Measurements from ENCODE around the gene HSPA4.
"Not testable (repeated sequence)": the region's sequence is repeated elsewhere in the genome, so short reads cannot be mapped to it uniquely, and the experiment has no call there.

The HSPA4 gene

DNA sequence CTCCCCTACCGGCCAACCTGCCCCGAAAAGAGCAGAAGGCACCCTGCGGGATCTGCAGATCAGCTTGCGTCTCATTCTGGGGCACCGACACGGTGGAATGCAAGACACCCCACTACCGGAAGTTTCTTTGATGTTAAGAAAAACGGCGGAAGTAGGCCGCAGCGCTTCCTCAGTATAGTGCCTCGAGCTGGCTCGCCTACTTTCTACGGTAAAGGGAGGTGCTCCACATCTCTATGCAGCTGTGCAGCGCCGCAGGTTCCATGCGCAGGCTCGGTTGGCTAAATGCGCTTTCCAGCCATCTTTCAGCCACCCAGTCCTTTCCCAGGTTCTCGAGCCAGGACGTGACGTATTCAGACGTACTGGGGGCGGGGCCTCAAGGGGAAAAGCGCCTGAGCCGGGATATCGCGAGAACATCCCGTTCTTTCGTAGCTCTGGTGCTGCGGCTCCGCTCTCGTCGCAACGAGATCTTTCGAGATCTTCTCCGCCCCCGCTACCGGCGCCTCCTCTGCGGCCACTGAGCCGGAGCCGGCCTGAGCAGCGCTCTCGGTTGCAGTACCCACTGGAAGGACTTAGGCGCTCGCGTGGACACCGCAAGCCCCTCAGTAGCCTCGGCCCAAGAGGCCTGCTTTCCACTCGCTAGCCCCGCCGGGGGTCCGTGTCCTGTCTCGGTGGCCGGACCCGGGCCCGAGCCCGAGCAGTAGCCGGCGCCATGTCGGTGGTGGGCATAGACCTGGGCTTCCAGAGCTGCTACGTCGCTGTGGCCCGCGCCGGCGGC lies at the start of gene HSPA4:
Gene HSPA4, plus strand, starts transcription at position 472 of the 775 bp plus-strand sequence. Its CDS starts 238 bp downstream, at position 710.
- Histone ChIP-seq H3K4me1 (ENCODE audit: low read length) (peaks cover 16% of the 10 kb centered on the region), H3K4me2 (ENCODE audit: low read length) (peak within 1 kb of the TSS; percentile 96), H3K27me3 (ENCODE audit: low read depth, low read length) (no peaks in the 10 kb centered on the region), H3K9ac (ENCODE audit: low read length) (peak within 1 kb of the TSS; percentile 97), H3K27ac (ENCODE audit: low read length) (peak within 1 kb of the TSS; percentile 89), H3K79me2 (ENCODE audit: low read length) (peaks cover 64% of the 10 kb centered on the region), H4K20me1 (ENCODE audit: insufficient read depth, low read length) (peaks cover 15% of the 10 kb centered on the region), H2AFZ (ENCODE audit: low read depth, low read length) (peak within 1 kb of the TSS; percentile 28; the same call in 1 of the 2 replicates), H3K36me3 (replicated peaks; ENCODE audit: low read depth, low read length) (no peaks in the 10 kb centered on the region), H3K4me3 (ENCODE audit: low read length) (peak within 1 kb of the TSS; percentile 100), H3K9me3 (ENCODE audit: insufficient read depth, low read length) (no peaks in the 10 kb centered on the region)
- TF ChIP-seq EZH2phosphoT487 (IDR thresholded peaks at IDR 0.05; ENCODE audit: low read depth) (no peak), CTCF (IDR thresholded peaks at IDR 0.05; ENCODE audit: low read depth, low read length) (no peak)

DNA sequence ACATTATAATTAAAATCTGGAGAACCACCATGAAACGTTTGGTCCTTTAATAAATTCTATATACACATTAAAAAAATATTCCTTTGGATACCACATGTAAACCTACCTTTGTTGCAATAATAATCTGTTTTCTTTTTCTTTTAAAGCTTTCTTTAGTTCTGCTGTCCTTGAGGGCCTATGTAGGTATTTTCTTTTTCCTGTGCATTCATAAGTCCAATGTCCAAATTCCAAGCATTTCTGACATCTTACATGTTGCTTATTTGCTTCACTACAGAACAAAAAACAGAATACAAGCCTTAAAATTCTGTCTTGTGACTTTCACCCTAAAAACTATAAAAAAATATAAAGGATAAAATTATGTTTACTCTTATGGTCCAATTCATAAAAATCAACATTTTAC lies 45.2 kb upstream of the HSPA4 start:
- Histone ChIP-seq H3K36me3 (replicated peaks; ENCODE audit: low read depth, low read length) (peaks cover 3% of the 10 kb centered on the region), H3K27me3 (ENCODE audit: low read depth, low read length) (no peaks in the 10 kb centered on the region), H3K9me3 (ENCODE audit: insufficient read depth, low read length) (no peaks in the 10 kb centered on the region), H3K9ac (ENCODE audit: low read length) (no peak overlapping the region), H3K4me1 (ENCODE audit: low read length) (no peaks in the 10 kb centered on the region), H4K20me1 (ENCODE audit: insufficient read depth, low read length) (no peaks in the 10 kb centered on the region), H3K4me2 (ENCODE audit: low read length) (no peak overlapping the region), H2AFZ (ENCODE audit: low read depth, low read length) (no peak overlapping the region), H3K27ac (ENCODE audit: low read length) (no peak overlapping the region), H3K79me2 (ENCODE audit: low read length) (no peaks in the 10 kb centered on the region), H3K4me3 (ENCODE audit: low read length) (no peak overlapping the region)
- TF ChIP-seq CTCF (IDR thresholded peaks at IDR 0.05; ENCODE audit: low read depth, low read length) (no peak), EZH2phosphoT487 (IDR thresholded peaks at IDR 0.05; ENCODE audit: low read depth) (no peak)

- H3K4me1 ChIP-seq (ENCODE audit: low read length); H3K36me3 ChIP-seq (replicated peaks; ENCODE audit: low read depth, low read length); H3K79me2 ChIP-seq (ENCODE audit: low read length); H3K9me3 ChIP-seq (ENCODE audit: insufficient read depth, low read length); H3K27ac ChIP-seq (ENCODE audit: low read length); H3K4me2 ChIP-seq (ENCODE audit: low read length); H4K20me1 ChIP-seq (ENCODE audit: insufficient read depth, low read length); H3K27me3 ChIP-seq (ENCODE audit: low read depth, low read length); H3K4me3 ChIP-seq (ENCODE audit: low read length); H3K9ac ChIP-seq (ENCODE audit: low read length); H2AFZ ChIP-seq (ENCODE audit: low read depth, low read length): not testable (repeated sequence)
Measured at GRCh38 chr5:133008455-133008854, 43.4 kb upstream of the HSPA4 start.

- no peak overlapping the region for H3K4me2 ChIP-seq (ENCODE audit: low read length)
- no peak overlapping the region for H2AFZ ChIP-seq (ENCODE audit: low read depth, low read length)
- H4K20me1 ChIP-seq (ENCODE audit: insufficient read depth, low read length) = no peaks in the 10 kb centered on the region
- no peak for TF ChIP-seq CTCF (IDR thresholded peaks at IDR 0.05; ENCODE audit: low read depth, low read length)
- TF ChIP-seq EZH2phosphoT487 (IDR thresholded peaks at IDR 0.05; ENCODE audit: low read depth) = no peak
- no peaks in the 10 kb centered on the region for H3K4me1 ChIP-seq (ENCODE audit: low read length)
- H3K79me2 ChIP-seq (ENCODE audit: low read length) = 0 out of 2 replicates have a peak, but pooled peaks cover 3% of the 10 kb centered on the region
- H3K9ac ChIP-seq (ENCODE audit: low read length) = no peak overlapping the region
- no peak overlapping the region for H3K4me3 ChIP-seq (ENCODE audit: low read length)
- no peaks in the 10 kb centered on the region for H3K36me3 ChIP-seq (replicated peaks; ENCODE audit: low read depth, low read length)
- no peaks in the 10 kb centered on the region for H3K9me3 ChIP-seq (ENCODE audit: insufficient read depth, low read length)
- no peaks in the 10 kb centered on the region for H3K27me3 ChIP-seq (ENCODE audit: low read depth, low read length)
- no peak overlapping the region for H3K27ac ChIP-seq (ENCODE audit: low read length)
Measured at GRCh38 chr5:133015466-133015865, 36.3 kb upstream of the HSPA4 start.
